HL-60/S4 treated with retinoic acid at 250 ng/mL for 4 days and 3 days (cell line): ENCODE results near the gene HOXA6.

Experiments
- in situ Hi-C: fragments of 300-500 bp; cut with MboI; formaldehyde crosslinking; loops from 2 replicates; pipeline ENCODE4 v1.7.0; 2022; ENCODE audit warnings: low sequenced_read_pairs

The HOXA6 gene

GRCh38 chr7:27125986-27126394, 21.6 kb downstream of the HOXA6 start:
- in situ Hi-C loops: no loop called here

GRCh38 chr7:27124902-27125689, 22.5 kb downstream of the HOXA6 start:
- in situ Hi-C loops: no loop called here

DNA sequence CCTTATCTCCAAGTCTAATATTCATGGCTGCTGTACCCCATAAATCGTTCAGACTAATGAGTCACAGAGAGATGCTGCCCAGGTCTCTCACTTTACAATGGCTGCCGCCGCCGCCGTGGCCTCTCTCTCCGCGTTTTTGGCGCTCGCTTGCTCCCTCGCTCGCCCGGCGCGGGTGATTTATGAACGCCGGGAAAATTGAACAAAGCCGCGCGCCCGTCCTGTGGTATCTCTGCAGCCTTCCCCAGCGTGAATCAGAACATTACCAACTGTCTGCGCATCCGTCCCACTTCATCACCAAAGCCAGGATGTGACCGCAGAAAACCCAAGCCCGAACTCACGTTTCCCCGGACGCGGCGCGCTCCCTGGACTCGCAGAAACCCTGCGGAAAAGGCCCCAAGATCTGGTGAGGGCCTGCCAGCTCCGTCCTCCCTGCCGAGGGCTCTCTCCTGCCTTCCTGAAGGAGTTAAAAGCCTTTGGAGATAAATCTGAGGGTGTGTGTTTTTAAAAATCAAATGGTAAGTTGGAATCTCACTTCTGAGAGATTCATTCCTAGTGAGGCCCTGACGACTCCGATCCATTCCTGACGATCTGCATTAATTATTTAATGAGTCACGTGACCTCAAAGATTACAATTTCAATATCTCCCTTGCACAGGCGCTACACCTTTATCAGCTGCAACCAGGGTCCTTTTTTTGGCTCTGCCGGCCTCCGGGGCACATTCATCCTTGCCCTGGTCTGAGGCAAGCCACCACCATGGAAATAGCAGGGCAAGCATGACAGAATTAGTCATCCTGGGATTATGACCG, 23.3 kb downstream of the HOXA6 start:
- in situ Hi-C loops: no loop called here

- in situ Hi-C loops: no loop called here
These were observed 24.0 kb downstream of the HOXA6 start for GRCh38 chr7:27123477-27124053.

DNA sequence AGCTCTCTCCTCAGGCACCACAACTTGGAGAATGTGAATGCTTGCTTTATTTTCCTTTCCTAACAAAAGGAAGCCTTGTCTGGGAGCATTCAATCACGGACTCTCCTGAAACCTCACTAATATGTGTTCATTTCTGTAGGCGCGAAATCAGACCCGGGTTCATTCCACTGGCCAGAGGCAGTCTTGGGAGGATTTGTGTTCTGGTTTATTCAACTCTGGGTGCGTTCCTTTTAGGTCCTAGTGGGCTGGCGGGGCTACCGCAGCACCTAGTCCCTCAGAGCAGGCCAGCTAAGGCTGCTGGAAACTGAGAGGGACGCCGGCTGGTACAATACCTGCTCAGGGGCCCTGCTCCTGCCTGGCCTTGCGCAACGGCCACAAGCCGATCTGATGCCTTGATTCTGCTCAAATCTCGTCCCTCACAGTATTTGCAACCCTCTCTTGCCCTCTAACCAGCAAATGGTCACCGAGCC, 24.5 kb downstream of the HOXA6 start:
- in situ Hi-C loops: no loop called here

DNA sequence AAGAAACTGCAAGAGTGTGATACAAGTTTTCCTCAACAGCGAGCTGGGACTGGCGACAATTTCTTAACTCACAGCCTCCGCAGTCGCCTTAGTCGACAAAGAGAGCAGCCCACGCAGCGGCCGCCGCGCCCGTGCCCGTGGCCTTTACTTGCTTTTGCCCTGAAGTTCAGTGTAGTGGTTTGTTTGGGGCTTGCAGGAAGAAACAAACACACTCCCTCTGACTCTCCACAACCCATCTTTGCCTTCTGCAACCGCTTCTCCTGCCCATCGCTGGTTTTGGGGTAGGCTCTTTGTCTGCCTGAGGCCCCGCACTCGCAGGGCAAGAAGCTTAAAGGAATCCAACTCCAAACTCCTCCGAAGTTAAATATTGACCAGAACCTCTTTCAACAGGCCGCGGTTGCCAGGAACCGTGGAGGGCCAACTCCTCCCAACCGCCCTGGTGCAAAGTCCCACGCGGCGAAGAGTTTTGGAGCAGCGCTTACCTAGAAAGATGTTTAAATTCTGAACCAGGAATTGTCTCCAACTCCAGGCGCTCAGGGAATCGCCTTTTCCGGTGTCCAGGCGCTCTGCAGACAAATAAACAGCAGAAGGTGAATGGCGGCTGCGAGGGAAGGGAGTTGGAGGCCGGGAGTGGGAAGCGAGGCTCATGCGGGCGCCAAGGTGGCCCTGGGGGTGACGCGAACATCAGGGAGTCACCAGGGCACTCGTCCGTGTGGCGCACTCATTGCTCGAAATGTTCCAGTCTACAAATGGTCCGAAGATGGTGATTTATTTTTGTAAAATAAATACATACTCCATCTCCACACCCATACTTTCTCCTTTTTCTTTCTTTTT, 25.3 kb downstream of the HOXA6 start:
- in situ Hi-C loops: no loop called here

DNA sequence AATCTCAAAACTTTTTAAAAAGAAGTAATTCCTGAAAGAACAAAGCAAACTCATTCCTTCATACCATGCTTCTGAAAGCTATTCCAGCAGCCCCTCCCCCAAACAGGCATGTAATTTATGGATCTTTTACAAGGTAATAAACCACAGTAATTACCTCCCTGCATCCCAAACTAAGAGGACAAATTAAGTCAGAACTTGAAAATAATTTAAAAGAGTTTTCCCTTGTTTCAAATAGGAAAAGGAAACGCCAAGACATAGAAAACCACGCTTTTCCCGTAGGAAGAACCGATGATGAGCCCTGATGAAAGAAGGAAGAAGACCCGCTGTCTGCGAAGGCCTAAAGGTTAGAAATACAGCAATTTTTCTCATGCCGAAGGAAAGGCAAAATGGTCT, 25.9 kb downstream of the HOXA6 start:
- in situ Hi-C loops: no loop called here

DNA sequence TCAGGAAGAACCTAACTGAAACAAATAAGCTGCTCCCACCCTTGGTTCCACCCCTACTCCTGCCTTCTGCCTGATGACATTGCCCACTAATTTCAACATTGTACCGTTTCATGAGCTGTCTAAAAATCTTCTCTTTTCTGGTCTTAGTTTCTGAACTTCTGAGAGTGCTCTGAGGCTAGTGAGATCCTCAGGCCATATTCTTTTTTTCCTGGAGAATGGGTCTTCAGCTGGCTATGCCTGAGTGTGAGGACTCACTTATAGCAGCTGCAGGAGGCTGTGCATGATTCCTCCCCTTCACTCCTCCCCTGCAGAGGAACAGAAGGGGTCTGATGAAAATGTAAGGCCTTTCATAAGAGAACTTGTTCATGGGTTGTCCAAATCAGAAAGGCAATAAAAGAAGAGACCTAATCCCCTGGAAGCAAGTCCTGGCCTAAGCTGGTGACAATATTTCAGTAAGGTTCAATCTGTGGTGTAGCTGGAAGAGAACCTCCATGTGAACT, 28.1 kb downstream of the HOXA6 start:
- in situ Hi-C loops: no loop called here

DNA sequence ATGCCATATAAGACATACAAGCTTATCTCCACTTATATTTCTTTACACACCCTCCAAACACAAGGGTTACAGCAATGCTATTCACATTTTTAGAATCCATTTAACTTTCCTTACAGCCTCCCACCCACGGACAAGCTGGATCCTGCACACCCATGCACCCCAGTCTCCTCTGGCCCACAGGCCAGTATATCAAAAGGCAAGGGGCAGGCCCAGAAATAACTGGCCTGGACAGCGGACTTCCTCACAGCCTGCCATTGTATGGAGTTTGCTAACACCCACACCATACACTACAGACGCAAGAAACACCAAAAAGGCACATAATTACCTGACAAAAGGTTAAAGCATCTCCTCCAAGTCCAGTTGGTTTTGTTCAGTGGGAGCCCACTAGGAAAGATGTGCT, 29.0 kb downstream of the HOXA6 start:
- in situ Hi-C loops: no loop called here

DNA sequence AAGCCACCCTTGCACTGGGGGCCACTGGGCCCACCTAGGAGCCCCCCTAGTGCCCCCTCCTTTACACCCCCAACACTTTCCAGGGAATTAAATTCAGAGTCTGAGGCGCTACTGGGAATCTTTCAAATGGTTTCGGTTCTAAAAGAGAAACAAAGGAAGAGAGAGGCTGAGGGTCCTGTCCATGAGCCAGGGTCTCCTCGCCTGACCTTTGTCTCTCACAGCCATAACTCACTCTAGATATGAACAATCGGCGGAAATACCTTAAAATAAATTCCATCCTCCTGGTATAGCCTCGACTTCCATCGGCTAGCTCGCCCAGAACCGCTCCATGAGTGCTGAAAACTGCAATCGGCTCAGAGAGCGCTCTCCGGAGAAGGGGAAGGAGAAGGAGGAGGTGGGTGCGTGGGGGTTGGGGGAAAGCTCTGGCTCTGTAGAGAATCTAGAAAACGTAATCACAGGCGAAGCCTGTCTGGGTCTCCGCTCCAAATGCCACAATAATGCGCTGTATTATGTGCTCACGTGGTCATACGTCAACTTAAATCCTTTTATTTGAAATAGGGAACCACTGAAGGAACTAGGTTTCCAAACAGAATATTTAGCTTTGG, 29.6 kb downstream of the HOXA6 start:
- in situ Hi-C loops: no loop called here

DNA sequence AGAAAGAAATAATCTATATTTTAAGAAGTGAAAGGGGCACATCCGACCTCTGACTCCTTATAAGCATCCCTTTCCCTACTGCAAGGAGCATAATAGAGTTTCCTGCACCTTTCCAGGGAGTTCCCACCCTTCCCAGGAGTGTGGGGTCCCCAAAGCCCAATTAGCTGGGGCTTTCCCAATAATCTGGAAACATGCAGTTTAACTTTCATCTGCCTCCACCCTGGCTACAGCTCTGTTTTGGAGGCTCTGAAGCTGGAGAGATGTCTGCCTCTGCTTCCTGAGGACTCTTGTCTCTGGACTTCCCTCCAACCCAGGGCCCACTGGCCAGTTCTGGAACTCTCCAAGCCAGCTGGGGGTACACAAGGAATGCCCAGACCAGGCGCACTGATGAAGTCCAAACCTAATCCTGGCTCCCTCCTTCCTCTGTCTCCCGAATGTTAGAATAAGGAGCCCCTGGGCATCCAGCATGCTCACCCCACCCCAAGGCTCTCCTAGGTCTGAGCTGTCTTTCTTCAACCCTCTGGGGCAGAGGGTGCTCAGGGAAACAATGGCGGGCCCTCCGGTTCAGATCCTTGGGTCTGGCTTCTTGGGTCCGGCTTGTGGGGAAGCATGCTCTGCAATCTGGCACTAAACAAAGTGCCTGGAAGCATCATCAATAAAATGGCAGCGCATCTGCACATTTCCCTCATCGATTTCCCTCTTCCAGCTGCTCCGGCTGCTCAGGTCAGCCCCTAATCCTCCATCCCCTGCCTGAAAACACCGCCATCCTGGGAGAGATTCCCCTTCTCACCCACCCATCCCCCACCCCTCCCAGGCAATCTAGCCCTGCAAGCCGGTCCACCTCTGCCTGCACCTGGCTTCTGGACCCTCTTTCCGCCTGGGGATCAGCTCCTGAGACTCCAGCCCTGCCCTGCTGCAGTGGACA, 30.4 kb downstream of the HOXA6 start:
- in situ Hi-C loops: no loop called here

GRCh38 chr7:27116031-27116961, 31.3 kb downstream of the HOXA6 start:
- in situ Hi-C loops: no loop called here

GRCh38 chr7:27115221-27116026, 32.1 kb downstream of the HOXA6 start:
- in situ Hi-C loops: no loop called here

- in situ Hi-C loops: no loop called here
These were observed 32.7 kb downstream of the HOXA6 start for GRCh38 chr7:27114881-27115220.

DNA sequence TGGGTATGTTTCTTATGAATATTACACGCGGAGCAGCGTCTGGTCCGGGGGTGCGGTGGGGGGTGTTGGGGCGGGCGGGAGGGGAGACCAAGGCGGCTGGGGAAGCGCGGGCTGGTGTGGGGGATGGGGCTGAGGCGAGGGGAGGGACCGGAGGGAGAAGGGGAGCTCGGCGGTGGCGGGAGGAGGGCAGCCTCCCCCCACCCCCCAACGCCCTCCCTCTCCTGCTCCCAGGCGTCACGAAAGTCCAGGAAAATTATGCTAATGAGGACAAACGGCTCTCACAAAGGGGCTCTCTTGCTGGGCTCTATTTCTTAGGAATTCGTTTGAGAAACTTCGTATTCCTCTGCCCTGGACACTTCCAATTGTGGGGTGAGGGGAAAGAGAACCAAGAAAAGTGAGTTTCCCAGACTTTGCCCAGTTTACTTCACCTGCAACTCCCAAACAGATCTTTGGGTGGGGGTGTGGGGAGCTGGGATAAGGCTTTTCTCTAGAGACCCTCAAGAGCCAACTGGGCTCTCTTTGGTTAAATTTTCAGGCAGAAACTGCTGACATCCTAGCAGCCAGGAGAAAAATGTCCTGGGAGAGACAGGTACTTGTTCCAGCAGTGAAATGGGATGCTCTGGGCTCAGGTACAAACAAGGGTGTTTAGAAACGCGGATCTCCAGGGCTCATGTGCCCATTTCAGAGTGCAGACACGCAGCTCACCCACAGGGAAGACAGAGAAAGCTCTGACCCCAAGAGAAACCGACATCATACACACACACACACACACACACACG, 33.4 kb downstream of the HOXA6 start:
- in situ Hi-C loops: no loop called here
